GM19193 (cell line): ENCODE results near the gene UMODL1.

Experiments
- POLR2A ChIP-seq: IDR thresholded peaks from 4 replicates; pipeline ENCODE4 v1.6.1; 2011; ENCODE audit not compliant: insufficient read depth, insufficient read length; ENCODE audit errors: extremely low read depth

UMODL1 gene

GRCh38 chr21:42092771-42093170 is 21.7 kb downstream of the UMODL1 start:
- no peak for TF ChIP-seq POLR2A

GRCh38 chr21:42093186-42093585 is 22.1 kb downstream of the UMODL1 start:
- no peak for TF ChIP-seq POLR2A

GRCh38 chr21:42093991-42094421 is 22.9 kb downstream of the UMODL1 start:
- TF ChIP-seq POLR2A: no peak

- no peak for TF ChIP-seq POLR2A
Observed at GRCh38 chr21:42094811-42095210, 23.7 kb downstream of the UMODL1 start.

- no peak for TF ChIP-seq POLR2A
Observed at GRCh38 chr21:42095581-42095980, 24.5 kb downstream of the UMODL1 start.

GRCh38 chr21:42096566-42096965 is 25.4 kb downstream of the UMODL1 start:
- TF ChIP-seq POLR2A: no peak

- no peak for TF ChIP-seq POLR2A
Observed at GRCh38 chr21:42097274-42097673, 26.2 kb downstream of the UMODL1 start.

- TF ChIP-seq POLR2A: no peak
Observed at GRCh38 chr21:42097860-42098454, 26.8 kb downstream of the UMODL1 start.

- no peak for TF ChIP-seq POLR2A
Observed at GRCh38 chr21:42098957-42099505, 27.9 kb downstream of the UMODL1 start.

GRCh38 chr21:42101246-42101645 is 30.1 kb downstream of the UMODL1 start:
- no peak for TF ChIP-seq POLR2A

- no peak for TF ChIP-seq POLR2A
Observed at GRCh38 chr21:42102076-42102475, 31.0 kb downstream of the UMODL1 start.

- TF ChIP-seq POLR2A: no peak
Observed at GRCh38 chr21:42102526-42102925, 31.4 kb downstream of the UMODL1 start.

- TF ChIP-seq POLR2A: no peak
Observed at GRCh38 chr21:42102991-42103390, 31.9 kb downstream of the UMODL1 start.

- TF ChIP-seq POLR2A: no peak
Observed at GRCh38 chr21:42103843-42104242, 32.7 kb downstream of the UMODL1 start.

GRCh38 chr21:42105476-42106315 is 34.6 kb downstream of the UMODL1 start:
- no peak for TF ChIP-seq POLR2A

GRCh38 chr21:42106425-42106824 is 35.3 kb downstream of the UMODL1 start:
- no peak for TF ChIP-seq POLR2A
